Measurements from ENCODE around the gene B3GNT9. TPM values are rescaled to one million over a fixed set of nuclear protein-coding genes. Genes with fewer than 3 reads are reported as not detected.
A peak's percentile ranks its signal among the peaks of the same experiment; 100 is the strongest.

Gene B3GNT9
- total RNA-seq, 1 donor from 2014 or later = 40.7 TPM

DNA sequence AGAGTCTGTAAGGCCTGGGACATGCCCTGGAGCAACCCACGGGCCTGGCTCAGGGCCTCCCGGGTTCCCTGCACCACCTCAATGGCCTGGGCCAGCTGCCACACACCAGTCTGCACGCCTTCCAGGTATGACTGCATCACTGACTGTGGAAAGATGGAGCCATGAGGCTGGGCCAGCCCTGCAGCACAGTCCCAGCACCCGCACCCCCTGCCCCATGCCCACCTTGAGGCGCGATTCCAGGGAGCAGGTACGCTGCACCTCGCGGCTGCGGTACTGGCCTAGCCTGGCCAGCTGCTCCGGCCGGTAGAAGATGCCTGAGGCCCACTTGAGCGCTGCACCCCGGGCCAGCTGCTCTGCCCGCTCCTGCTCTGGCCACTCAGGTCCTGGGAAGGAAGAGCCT, 38.0 kb upstream of the B3GNT9 start:
- no peak overlapping the region for H3K27ac ChIP-seq
- H3K9me3 ChIP-seq = no peaks in the 10 kb centered on the region
- intact Hi-C loops (cut with DNase I) = loop anchor here (5.0 kb wide), 1 partner anchor 36 kb away; the partner anchor contains the start of gene B3GNT9
- H3K27me3 ChIP-seq = no peaks in the 10 kb centered on the region
- no peak for TF ChIP-seq CTCF (IDR thresholded peaks at IDR 0.05)
- DNase-seq (ENCODE audit: low spot score in 2 of 2) = no peak
- H3K4me1 ChIP-seq = peaks cover 26 to 29% of the 10 kb centered on the region in 2 donors
- H3K36me3 ChIP-seq = no peaks in the 10 kb centered on the region
- H3K4me3 ChIP-seq = no peak overlapping the region

DNA sequence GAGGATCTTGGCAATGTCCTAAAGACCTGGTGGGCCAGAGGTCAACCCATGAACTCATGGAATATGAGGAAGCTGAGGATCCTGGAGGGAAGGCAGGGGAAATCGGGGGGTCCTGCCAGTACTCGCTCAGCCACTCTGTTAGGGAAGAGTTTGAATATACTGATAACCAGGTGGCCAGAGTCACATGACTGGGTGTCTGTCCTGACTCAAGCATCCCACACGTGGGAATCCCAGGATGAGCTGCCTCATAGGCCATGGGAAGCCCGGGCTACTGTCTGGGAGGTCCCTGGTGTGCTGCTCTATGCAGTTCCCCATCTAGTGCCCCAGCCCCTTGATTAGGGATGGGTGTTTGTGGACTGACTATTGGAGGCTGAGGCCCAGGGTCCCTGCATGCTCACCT, 37.5 kb upstream of the B3GNT9 start:
- Histone ChIP-seq H3K9me3 (no peaks in the 10 kb centered on the region), H3K27ac (no peak overlapping the region), H3K4me1 (peaks cover 23 to 25% of the 10 kb centered on the region in 2 donors), H3K4me3 (no peak overlapping the region), H3K27me3 (no peaks in the 10 kb centered on the region), H3K36me3 (no peaks in the 10 kb centered on the region)
- no peak for TF ChIP-seq CTCF (IDR thresholded peaks at IDR 0.05)
- DNase-seq (ENCODE audit: low spot score in 2 of 2) = no peak
- intact Hi-C loops (cut with DNase I) = loop anchor here (5.0 kb wide), 1 partner anchor 36 kb away; the partner anchor contains the start of gene B3GNT9

DNA sequence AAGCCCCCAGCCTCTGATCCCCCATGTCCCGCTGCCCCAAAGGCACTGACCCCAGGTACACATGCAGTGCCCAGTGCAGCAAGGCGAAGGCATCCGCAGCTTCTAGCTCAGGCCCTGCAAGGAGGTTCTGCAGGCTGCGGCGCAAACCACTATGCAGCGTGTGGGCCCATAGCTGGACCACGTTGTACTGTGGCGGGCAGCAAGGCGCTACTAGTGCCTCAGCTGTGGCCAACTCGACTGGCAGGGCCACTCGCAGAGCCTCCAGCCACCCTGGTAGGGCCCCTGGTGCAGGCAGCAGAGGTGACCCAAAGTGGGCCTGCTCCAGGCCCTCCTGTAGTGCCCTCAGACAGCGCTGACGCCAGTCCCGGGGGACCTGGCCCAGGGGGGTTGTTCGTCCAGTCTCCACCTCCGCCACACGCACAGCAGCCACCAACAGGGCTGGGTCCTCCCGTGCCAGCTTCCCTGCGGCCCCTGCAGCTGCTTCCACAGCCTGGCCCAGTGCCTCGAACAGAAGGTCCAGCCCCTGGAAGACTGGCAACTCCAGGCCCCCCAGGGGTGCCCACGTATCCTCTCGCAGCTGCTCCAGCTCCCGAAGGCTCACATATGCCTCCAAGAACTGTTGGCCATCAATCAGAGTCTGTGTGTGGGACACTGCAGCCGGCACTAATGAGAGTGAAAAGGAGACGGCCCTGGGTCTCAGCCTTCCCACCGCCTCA, 36.5 kb upstream of the B3GNT9 start:
- intact Hi-C loops (cut with DNase I) = loop anchor here (5.0 kb wide), 1 partner anchor 35 kb away; the partner anchor contains the start of gene B3GNT9
- Histone ChIP-seq H3K27me3 (no peaks in the 10 kb centered on the region), H3K9me3 (no peaks in the 10 kb centered on the region), H3K36me3 (no peaks in the 10 kb centered on the region), H3K27ac (no peak overlapping the region), H3K4me3 (no peak overlapping the region), H3K4me1 (peaks cover 15 to 20% of the 10 kb centered on the region in 2 donors)
- TF ChIP-seq CTCF (IDR thresholded peaks at IDR 0.05) = no peak
- no peak for DNase-seq (ENCODE audit: low spot score in 2 of 2)

DNA sequence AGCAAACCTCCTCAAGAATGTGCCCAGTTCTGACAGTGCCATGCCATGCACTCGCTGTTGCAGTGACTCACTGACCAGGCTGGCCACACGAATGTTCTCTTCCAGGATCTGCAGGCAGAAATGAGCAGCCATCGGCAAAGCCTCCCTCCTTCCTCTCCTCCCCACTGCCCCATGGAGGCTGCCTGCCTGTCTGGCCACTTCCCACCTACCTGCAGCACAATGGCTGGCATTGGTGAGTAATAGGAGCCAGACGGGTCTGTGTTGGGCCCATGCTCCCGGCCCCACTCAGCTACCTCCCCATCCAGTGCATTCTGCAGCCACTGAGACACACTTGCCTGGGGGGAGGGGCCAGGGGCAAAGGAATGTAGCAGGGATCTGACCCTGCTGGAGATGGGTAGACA, 35.8 kb upstream of the B3GNT9 start:
- H3K27ac ChIP-seq = no peak overlapping the region
- intact Hi-C loops (cut with DNase I) = loop anchor here (5.0 kb wide), 1 partner anchor 34 kb away; the partner anchor contains the start of gene B3GNT9
- peaks cover 15 to 20% of the 10 kb centered on the region in 2 donors for H3K4me1 ChIP-seq

GRCh38 chr16:67185651-67186134, 34.9 kb upstream of the B3GNT9 start:
- DNase-seq (ENCODE audit: low spot score in 2 of 2) = no peak
- no peak overlapping the region for H3K27ac ChIP-seq
- no peaks in the 10 kb centered on the region for H3K27me3 ChIP-seq
- no peaks in the 10 kb centered on the region for H3K36me3 ChIP-seq
- H3K4me3 ChIP-seq = peak overlapping the region; percentile 20 to 74
- TF ChIP-seq CTCF (IDR thresholded peaks at IDR 0.05) = no peak
- peaks cover 15 to 20% of the 10 kb centered on the region in 2 donors for H3K4me1 ChIP-seq
- no peaks in the 10 kb centered on the region for H3K9me3 ChIP-seq
- intact Hi-C loops (cut with DNase I) = loop anchor here (1.0 to 5.0 kb wide), 3 partner anchors 33 to 231 kb away; partner anchors contain the start of gene B3GNT9

More for the DNA sequence above, 35.8 kb upstream of the B3GNT9 start:
- DNase-seq (ENCODE audit: low spot score in 2 of 2) = no peak
- Histone ChIP-seq H3K4me3 (no peak overlapping the region), H3K9me3 (no peaks in the 10 kb centered on the region), H3K36me3 (no peaks in the 10 kb centered on the region), H3K27me3 (no peaks in the 10 kb centered on the region)
- no peak for TF ChIP-seq CTCF (IDR thresholded peaks at IDR 0.05)

All from ascending aorta (tissue), 2 donors.